CD4-positive, alpha-beta T cell (primary cell): Measurements from ENCODE around the gene SEMA3D. TPM values are rescaled to one million over a fixed set of nuclear protein-coding genes. Genes with fewer than 3 reads are reported as not detected.

Experiments
- ATAC-seq: fragments of 200-7000 bp; cut with Tn5 transposase; one replicate; pipeline ENCODE4 v1.10.0; 2022; ENCODE audit warnings: mild to moderate bottlenecking; ENCODE audit not compliant: poor library complexity
- CTCF ChIA-PET: fragments of 350-600 bp; sonication (Branson Sonifier 250); formaldehyde crosslinking; loops from one replicate; lab custom pipeline; 2021; ENCODE audit warnings: antibody characterized with exemption, inconsistent platforms; lab: Charles Lee
- POLR2A ChIA-PET: fragments of 350-600 bp; sonication (Branson Sonifier 250); formaldehyde crosslinking; loops from one replicate; lab custom pipeline; 2021; ENCODE audit warnings: antibody characterized with exemption, inconsistent platforms; lab: Charles Lee
- DNase-seq, 14 experiments: peaks; one replicate each; pipeline ENCODE4 v3.0.0-alpha.2; 2013 to 2020; ENCODE audit warnings: mixed read lengths in 2 of 14
- H3K27ac ChIP-seq, 2 donors: one replicate each; pipeline versions ENCODE4 v1.5.1 to v1.7.0; 2013; ENCODE audit warnings: low read length in 2 of 2, low read depth in 1 of 2, mild to moderate bottlenecking in 1 of 2
- H3K27me3 ChIP-seq, 2 experiments: 1 replicate in 1 of 2; 2 replicates in 1 of 2; pipeline versions ENCODE4 v1.6.1 to v1.7.0; 2013; ENCODE audit warnings: low read length in 2 of 2, control low read depth in 1 of 2, mild to moderate bottlenecking in 1 of 2, moderate library complexity in 1 of 2; ENCODE audit not compliant: insufficient read depth in 2 of 2, control insufficient read depth in 1 of 2
- H3K36me3 ChIP-seq: one replicate; pipeline ENCODE4 v1.6.1; 2013; ENCODE audit warnings: low read length, control low read depth; ENCODE audit not compliant: insufficient read depth
- H3K4me1 ChIP-seq: one replicate; pipeline ENCODE4 v1.6.1; 2013; ENCODE audit warnings: low read length, control low read depth; ENCODE audit not compliant: insufficient read depth
- H3K4me3 ChIP-seq: one replicate; pipeline ENCODE4 v1.5.1; 2013; ENCODE audit warnings: mild to moderate bottlenecking, low read length, moderate library complexity
- H3K9me3 ChIP-seq, 2 experiments: 1 replicate in 1 of 2; 2 replicates in 1 of 2; pipeline versions ENCODE4 v1.6.1 to v1.7.0; 2013; ENCODE audit warnings: low read length in 2 of 2, mild to moderate bottlenecking in 2 of 2, control low read depth in 1 of 2, moderate library complexity in 1 of 2; ENCODE audit not compliant: control insufficient read depth in 1 of 2, insufficient read depth in 1 of 2
- H3K27ac Mint-ChIP-seq: one replicate; pipeline ENCODE4 v1.8.0; 2020; ENCODE audit warnings: mixed read lengths
- H3K27me3 Mint-ChIP-seq: one replicate; pipeline ENCODE4 v1.8.0; 2021; ENCODE audit warnings: mixed read lengths
- H3K36me3 Mint-ChIP-seq: one replicate; pipeline ENCODE4 v1.8.0; 2021; ENCODE audit warnings: low read depth, mixed read lengths
- H3K4me1 Mint-ChIP-seq: one replicate; pipeline ENCODE4 v1.8.0; 2021; ENCODE audit warnings: low read depth, mixed read lengths
- H3K4me3 Mint-ChIP-seq: one replicate; pipeline ENCODE4 v1.8.0; 2020; ENCODE audit warnings: mild to moderate bottlenecking, mixed read lengths
- H3K9me3 Mint-ChIP-seq: one replicate; pipeline ENCODE4 v1.8.0; 2020; ENCODE audit warnings: mixed read lengths
- CTCF ChIP-seq: fragments of 200-600 bp; IDR thresholded peaks from one replicate; pipeline ENCODE4 v1.8.0; 2022; ENCODE audit warnings: antibody characterized with exemption, mild to moderate bottlenecking
- intact Hi-C, 2 experiments: fragments of 100-400 bp; cut with DNase I in 1 of 2; cut with micrococcal nuclease in 1 of 2; formaldehyde crosslinking; loops; one replicate each; pipeline versions ENCODE4 v1.15.1 to v1.9.0; 2023 to 2025; cut with DNase I, micrococcal nuclease
- total RNA-seq, 174 experiments: library from RNA in 2 of 174; stranded (reverse) in 2 of 174; gene quantifications; one replicate each; pipeline ENCODE4 v1.2.3 and lab custom pipeline; 2021 to 2026

The SEMA3D gene
- total RNA-seq, 2 experiments from 2014 or later, result not detected

- no peak for TF ChIP-seq CTCF
- Mint-ChIP-seq H3K4me1 (no peaks in the 10 kb centered on the region), H3K9me3 (peaks cover 3% of the 10 kb centered on the region), H3K4me3 (no peak overlapping the region), H3K27me3 (no peaks in the 10 kb centered on the region), H3K36me3 (no peaks in the 10 kb centered on the region), H3K27ac (no peak overlapping the region)
- H3K4me3 ChIP-seq, result no peak overlapping the region
- intact Hi-C loops, result no loop called here
- ChIA-PET POLR2A (no interaction called here), CTCF (no interaction called here)
- no peaks in the 10 kb centered on the region for H3K36me3 ChIP-seq
- no peaks in the 10 kb centered on the region for H3K4me1 ChIP-seq
- no peaks in the 10 kb centered on the region for H3K27me3 ChIP-seq
- no peak overlapping the region for H3K27ac ChIP-seq
- no peaks in the 10 kb centered on the region for H3K9me3 ChIP-seq
- DNase-seq (no peak), ATAC-seq (no peak)
These were observed 82.9 kb downstream of the SEMA3D start for GRCh38 chr7:85103962-85104361.

- Histone ChIP-seq H3K4me3 (no peak overlapping the region), H3K27ac (no peak overlapping the region), H3K4me1 (no peaks in the 10 kb centered on the region), H3K9me3 (no peaks in the 10 kb centered on the region), H3K27me3 (no peaks in the 10 kb centered on the region), H3K36me3 (no peaks in the 10 kb centered on the region)
- ChIA-PET POLR2A (no interaction called here), CTCF (no interaction called here)
- Mint-ChIP-seq H3K4me3 (no peak overlapping the region), H3K27ac (no peak overlapping the region), H3K4me1 (no peaks in the 10 kb centered on the region), H3K27me3 (no peaks in the 10 kb centered on the region), H3K9me3 (peaks cover 3% of the 10 kb centered on the region), H3K36me3 (no peaks in the 10 kb centered on the region)
- TF ChIP-seq CTCF, result no peak
- no peak for DNase-seq
- intact Hi-C loops, result no loop called here
- ATAC-seq, result no peak
These were observed 83.5 kb downstream of the SEMA3D start for GRCh38 chr7:85103357-85103756.

- H3K27me3 Mint-ChIP-seq, result no peaks in the 10 kb centered on the region
- H3K36me3 ChIP-seq, result no peaks in the 10 kb centered on the region
- no peaks in the 10 kb centered on the region for H3K9me3 ChIP-seq
- H3K36me3 Mint-ChIP-seq, result no peaks in the 10 kb centered on the region
- ATAC-seq (no peak), DNase-seq (no peak)
- H3K27ac ChIP-seq, result no peak overlapping the region
- H3K27ac Mint-ChIP-seq, result no peak overlapping the region
- POLR2A ChIA-PET, result interaction anchor here (0.7 kb wide), 1 partner anchor 426 kb away, joined by 3 read pairs; no protein-coding TSS in a partner anchor
- H3K4me3 ChIP-seq, result no peak overlapping the region
- no peak overlapping the region for H3K4me3 Mint-ChIP-seq
- H3K27me3 ChIP-seq, result no peaks in the 10 kb centered on the region
- H3K4me1 ChIP-seq, result no peaks in the 10 kb centered on the region
- H3K4me1 Mint-ChIP-seq, result no peaks in the 10 kb centered on the region
- H3K9me3 Mint-ChIP-seq, result peaks cover 3% of the 10 kb centered on the region
- intact Hi-C loops, result no loop called here
- CTCF ChIA-PET, result no interaction called here
- no peak for TF ChIP-seq CTCF
These were observed 84.0 kb downstream of the SEMA3D start for GRCh38 chr7:85102813-85103350.
